ENCODE measurements around the gene GPR158.

GPR158 gene

GRCh38 chr10:25336330-25336729 lies 161.5 kb downstream of the GPR158 start:
- H3K4me3 ChIP-seq (ENCODE audit: low read depth, low read length) = no peak overlapping the region

GRCh38 chr10:25338271-25338670 lies 163.5 kb downstream of the GPR158 start:
- in situ Hi-C loops (cut with HindIII; ENCODE audit: low pct_ligation_motif_present, low sequenced_read_pairs) = no loop called here
- TF ChIP-seq CTCF (IDR thresholded peaks at IDR 0.05; ENCODE audit: low read depth, low read length, missing control alignments) = no peak
- DNase-seq = no peak
- Histone ChIP-seq H3K4me3 (ENCODE audit: low read depth, low read length) (no peak overlapping the region), H3K27me3 (replicated peaks) (no peaks in the 10 kb centered on the region), H3K27ac (no peak overlapping the region), H3K36me3 (replicated peaks) (no peaks in the 10 kb centered on the region)

More at GRCh38 chr10:25336330-25336729, 161.5 kb downstream of the GPR158 start:
- no peaks in the 10 kb centered on the region for H3K27me3 ChIP-seq (replicated peaks)
- DNase-seq = no peak
- no peaks in the 10 kb centered on the region for H3K36me3 ChIP-seq (replicated peaks)
- in situ Hi-C loops (cut with HindIII; ENCODE audit: low pct_ligation_motif_present, low sequenced_read_pairs) = no loop called here
- TF ChIP-seq CTCF (IDR thresholded peaks at IDR 0.05; ENCODE audit: low read depth, low read length, missing control alignments) = no peak
- no peak overlapping the region for H3K27ac ChIP-seq

DNA sequence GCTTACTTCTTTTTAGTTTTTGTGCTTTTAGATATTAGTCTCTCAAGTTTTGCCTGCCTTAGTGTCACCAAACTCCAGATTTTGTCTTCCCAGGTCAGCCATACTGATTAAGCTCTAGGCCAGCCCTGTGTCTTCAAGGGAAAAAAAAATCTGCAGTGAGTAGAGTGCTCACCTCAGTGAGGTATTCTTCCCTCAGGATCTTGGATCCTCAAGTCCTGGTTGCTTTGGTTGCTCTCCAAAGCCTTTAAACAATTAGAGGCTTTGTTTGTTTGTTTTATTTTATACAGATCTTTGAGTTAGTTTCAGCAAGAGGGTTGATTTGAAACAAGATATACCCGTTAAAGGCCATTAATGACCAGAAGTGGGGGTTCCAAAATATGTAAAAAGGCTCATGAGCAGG lies 165.2 kb downstream of the GPR158 start:
- no peak for TF ChIP-seq CTCF (IDR thresholded peaks at IDR 0.05; ENCODE audit: low read depth, low read length, missing control alignments)
- DNase-seq = no peak
- in situ Hi-C loops (cut with HindIII; ENCODE audit: low pct_ligation_motif_present, low sequenced_read_pairs) = no loop called here
- H3K4me3 ChIP-seq (ENCODE audit: low read depth, low read length) = no peak overlapping the region
- H3K36me3 ChIP-seq (replicated peaks) = no peaks in the 10 kb centered on the region
- no peaks in the 10 kb centered on the region for H3K27me3 ChIP-seq (replicated peaks)
- no peak overlapping the region for H3K27ac ChIP-seq

DNA sequence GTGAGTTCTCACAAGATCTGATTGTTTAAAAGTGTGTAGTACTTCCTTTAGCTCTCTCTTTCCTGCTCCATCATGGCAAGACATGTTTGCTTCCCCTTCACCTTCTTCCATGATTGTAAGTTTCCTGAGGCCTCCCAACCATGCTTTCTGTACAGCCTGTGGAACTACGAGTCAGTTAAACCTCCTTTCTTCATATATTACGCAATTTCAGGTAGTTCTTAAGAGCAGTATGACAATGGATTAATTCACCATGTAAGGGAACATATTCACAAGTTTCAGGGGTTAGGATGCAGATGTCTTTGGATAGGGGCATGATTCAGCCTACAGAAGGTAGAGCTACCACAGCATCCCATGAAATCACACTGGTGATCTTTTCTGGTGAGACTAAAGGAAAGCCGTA lies 174.7 kb downstream of the GPR158 start:
- Histone ChIP-seq H3K36me3 (replicated peaks) (no peaks in the 10 kb centered on the region), H3K4me3 (ENCODE audit: low read depth, low read length) (no peak overlapping the region), H3K27ac (no peak overlapping the region), H3K27me3 (replicated peaks) (no peaks in the 10 kb centered on the region)
- TF ChIP-seq CTCF (IDR thresholded peaks at IDR 0.05; ENCODE audit: low read depth, low read length, missing control alignments) = no peak
- in situ Hi-C loops (cut with HindIII; ENCODE audit: low pct_ligation_motif_present, low sequenced_read_pairs) = no loop called here
- DNase-seq = no peak

GRCh38 chr10:25356609-25357008 lies 181.8 kb downstream of the GPR158 start:
- Histone ChIP-seq H3K27ac (no peak overlapping the region), H3K27me3 (replicated peaks) (no peaks in the 10 kb centered on the region), H3K36me3 (replicated peaks) (no peaks in the 10 kb centered on the region), H3K4me3 (ENCODE audit: low read depth, low read length) (no peak overlapping the region)
- in situ Hi-C loops (cut with HindIII; ENCODE audit: low pct_ligation_motif_present, low sequenced_read_pairs) = no loop called here
- no peak for DNase-seq
- TF ChIP-seq CTCF (IDR thresholded peaks at IDR 0.05; ENCODE audit: low read depth, low read length, missing control alignments) = no peak

DNA sequence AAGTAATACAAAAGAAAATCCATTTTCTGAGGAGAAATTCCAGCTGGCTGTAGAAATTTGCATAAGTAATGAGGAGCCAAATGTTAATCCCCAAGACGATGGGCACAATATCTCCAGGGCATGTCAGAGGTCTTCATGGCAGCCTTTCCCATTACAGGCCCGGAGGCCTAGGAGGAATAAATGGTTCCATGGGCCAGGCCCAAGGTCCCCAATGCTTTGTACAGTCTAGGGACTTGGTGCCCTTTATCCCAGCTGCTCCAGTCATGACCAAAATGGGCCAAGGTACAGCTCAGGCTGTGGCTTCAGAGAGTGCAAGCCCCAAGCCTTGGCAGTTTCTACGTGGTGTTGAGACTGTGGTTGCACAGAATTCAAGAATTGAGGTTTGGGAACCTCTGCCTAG lies 182.5 kb downstream of the GPR158 start:
- Histone ChIP-seq H3K36me3 (replicated peaks) (no peaks in the 10 kb centered on the region), H3K4me3 (ENCODE audit: low read depth, low read length) (no peak overlapping the region), H3K27ac (no peak overlapping the region), H3K27me3 (replicated peaks) (no peaks in the 10 kb centered on the region)
- in situ Hi-C loops (cut with HindIII; ENCODE audit: low pct_ligation_motif_present, low sequenced_read_pairs) = no loop called here
- no peak for TF ChIP-seq CTCF (IDR thresholded peaks at IDR 0.05; ENCODE audit: low read depth, low read length, missing control alignments)
- DNase-seq = no peak
